IPS DF 6.9 (cell line): ENCODE measurements around the gene GARIN3.
"Not testable (repeated sequence)": the region's sequence is repeated elsewhere in the genome, so short reads cannot be mapped to it uniquely, and the experiment has no call there.

Experiments used
- DNase-seq: peaks from one replicate; pipeline ENCODE4 v3.0.0-alpha.2; 2013; ENCODE audit warnings: low read depth, low spot score
- H3K27ac ChIP-seq: one replicate; pipeline ENCODE4 v1.5.1; 2013; ENCODE audit warnings: low read length, control low read depth
- H3K27me3 ChIP-seq: 2 replicates; pipeline ENCODE4 v1.6.1; 2013; ENCODE audit warnings: mild to moderate bottlenecking, low read length; ENCODE audit not compliant: control insufficient read depth, insufficient read depth
- H3K36me3 ChIP-seq: 2 replicates; pipeline ENCODE4 v1.6.1; 2013; ENCODE audit warnings: low read length; ENCODE audit not compliant: control insufficient read depth, insufficient read depth
- H3K4me1 ChIP-seq: 2 replicates; pipeline ENCODE4 v1.6.1; 2013; ENCODE audit warnings: low read length; ENCODE audit not compliant: control insufficient read depth, insufficient read depth
- H3K4me3 ChIP-seq: 2 replicates; pipeline ENCODE4 v1.5.1; 2013; ENCODE audit warnings: mild to moderate bottlenecking, low read length
- H3K9me3 ChIP-seq: 2 replicates; pipeline ENCODE4 v1.6.1; 2013; ENCODE audit warnings: low read length, inconsistent platforms; ENCODE audit not compliant: control insufficient read depth, insufficient read depth
- WGBS: extraction: QIAGEN DNeasy Blood & Tissue Kit; methylation state at CpG from one replicate; pipeline ENCODE4 v1.1.7; 2013; ENCODE audit warnings: mixed read lengths, missing lambda C conversion rate; ENCODE audit not compliant: insufficient read length, insufficient coverage; 5-methylcytosine and 5-hydroxymethylcytosine counted together

The GARIN3 gene

DNA sequence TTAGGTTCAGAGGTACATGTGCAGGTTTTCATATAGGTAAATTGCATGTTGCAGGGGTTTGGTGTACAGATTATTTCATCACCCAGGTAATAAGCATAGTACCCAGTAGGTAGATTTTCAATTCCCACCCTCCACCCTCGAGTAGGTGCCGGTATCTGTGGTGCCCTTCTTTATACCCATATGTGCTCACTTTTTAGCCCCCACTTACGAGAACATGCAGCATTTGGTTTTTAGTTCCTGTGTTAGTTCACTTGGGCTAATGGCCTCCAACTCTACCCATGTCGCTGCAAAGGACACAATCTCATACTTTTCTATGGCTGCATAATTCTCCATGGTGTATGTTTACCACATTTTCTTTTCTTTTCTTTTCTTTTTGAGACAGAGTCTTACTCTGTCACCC lies 35.8 kb upstream of the GARIN3 start:
- DNase-seq, result no peak
- Histone ChIP-seq H3K36me3 (no peaks in the 10 kb centered on the region), H3K9me3 (no peaks in the 10 kb centered on the region), H3K27me3 (no peaks in the 10 kb centered on the region), H3K27ac (no peak overlapping the region), H3K4me1 (no peaks in the 10 kb centered on the region), H3K4me3 (no peak overlapping the region)
- WGBS, result no CpG with 5 or more reads among the region's 4 CpGs

DNA sequence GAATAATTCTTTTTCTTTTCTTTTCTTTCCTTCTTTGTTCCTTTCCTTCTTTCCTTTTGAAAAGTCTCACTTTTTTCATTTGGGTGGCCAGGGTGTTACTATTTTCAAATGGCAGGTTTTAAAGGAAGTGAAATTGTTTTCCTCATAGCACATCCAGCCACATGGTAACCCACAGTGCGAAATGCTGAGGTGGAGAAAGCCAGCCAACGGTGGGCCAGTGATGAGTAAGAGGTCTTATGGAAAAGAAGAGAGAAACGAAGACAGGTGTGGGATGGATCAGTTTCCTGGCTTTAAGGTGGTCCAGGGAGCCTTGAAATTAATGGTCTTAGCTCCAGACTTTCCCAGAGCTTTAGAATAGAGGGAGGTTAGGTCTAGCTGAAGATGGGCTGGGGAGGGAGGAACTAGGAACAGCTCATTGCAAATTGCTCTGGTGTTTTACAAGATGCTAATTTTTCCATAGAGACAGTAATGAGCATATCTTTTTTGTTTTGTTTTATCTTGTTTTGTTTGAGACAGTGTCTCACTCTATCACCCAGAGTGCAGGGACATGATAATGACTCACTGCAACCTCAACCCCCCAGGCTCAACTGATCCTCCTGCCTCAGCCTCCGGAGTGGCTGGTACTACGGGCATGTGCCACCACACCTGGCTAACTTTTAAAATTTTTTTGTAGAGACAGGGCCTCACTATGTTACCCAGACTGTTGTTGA lies 32.4 kb upstream of the GARIN3 start:
- no peak overlapping the region for H3K4me3 ChIP-seq
- no peaks in the 10 kb centered on the region for H3K4me1 ChIP-seq
- H3K36me3 ChIP-seq, result no peaks in the 10 kb centered on the region
- H3K27ac ChIP-seq, result no peak overlapping the region
- DNase-seq, result no peak
- no peaks in the 10 kb centered on the region for H3K9me3 ChIP-seq
- H3K27me3 ChIP-seq, result no peaks in the 10 kb centered on the region
- WGBS, result no CpG with 5 or more reads among the region's 5 CpGs

DNA sequence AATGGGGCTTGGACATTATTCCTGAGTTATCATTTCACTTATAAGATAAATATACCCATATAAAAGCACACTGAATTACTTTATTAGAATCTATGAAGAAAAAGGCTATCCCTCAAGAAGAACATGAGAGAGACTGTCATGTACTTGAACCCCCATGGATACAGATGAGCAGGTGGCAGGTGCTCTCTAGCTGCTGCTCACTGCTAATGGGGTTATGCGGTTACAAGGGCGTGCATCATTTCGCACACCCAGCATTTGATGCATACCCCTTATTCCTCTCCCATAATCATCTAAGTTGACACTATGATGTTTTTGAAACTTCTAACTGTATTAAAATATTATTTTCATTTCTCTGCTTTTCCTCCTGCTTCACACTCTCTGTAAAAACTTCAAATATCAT lies 31.0 kb upstream of the GARIN3 start:
- no CpG with 5 or more reads among the region's 3 CpGs for WGBS
- H3K4me3 ChIP-seq, result no peak overlapping the region
- no peak overlapping the region for H3K27ac ChIP-seq
- no peaks in the 10 kb centered on the region for H3K4me1 ChIP-seq
- DNase-seq, result no peak
- no peaks in the 10 kb centered on the region for H3K36me3 ChIP-seq
- H3K27me3 ChIP-seq, result no peaks in the 10 kb centered on the region
- no peaks in the 10 kb centered on the region for H3K9me3 ChIP-seq

DNA sequence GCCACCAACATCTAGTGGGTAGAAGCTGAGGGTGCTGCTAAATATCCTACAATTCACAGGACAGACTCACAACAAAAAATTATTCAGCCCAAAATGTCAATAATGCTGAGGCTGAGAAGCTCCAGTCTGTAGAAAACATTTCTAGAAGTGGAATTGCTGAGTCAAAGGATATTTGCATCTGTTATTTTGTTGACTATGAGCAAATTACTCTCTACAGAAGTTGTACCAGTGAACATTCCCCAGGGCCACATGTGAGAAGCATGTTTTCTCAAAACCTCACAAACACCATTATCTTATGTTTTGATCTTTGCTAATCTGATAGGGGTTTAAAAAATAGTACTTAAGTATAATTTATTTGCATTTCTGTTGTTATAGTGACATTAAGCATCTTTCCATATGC lies 30.0 kb upstream of the GARIN3 start:
- H3K27me3 ChIP-seq, result no peaks in the 10 kb centered on the region
- no peak overlapping the region for H3K27ac ChIP-seq
- DNase-seq, result no peak
- no peaks in the 10 kb centered on the region for H3K4me1 ChIP-seq
- H3K36me3 ChIP-seq, result no peaks in the 10 kb centered on the region
- no peak overlapping the region for H3K4me3 ChIP-seq
- no peaks in the 10 kb centered on the region for H3K9me3 ChIP-seq

DNA sequence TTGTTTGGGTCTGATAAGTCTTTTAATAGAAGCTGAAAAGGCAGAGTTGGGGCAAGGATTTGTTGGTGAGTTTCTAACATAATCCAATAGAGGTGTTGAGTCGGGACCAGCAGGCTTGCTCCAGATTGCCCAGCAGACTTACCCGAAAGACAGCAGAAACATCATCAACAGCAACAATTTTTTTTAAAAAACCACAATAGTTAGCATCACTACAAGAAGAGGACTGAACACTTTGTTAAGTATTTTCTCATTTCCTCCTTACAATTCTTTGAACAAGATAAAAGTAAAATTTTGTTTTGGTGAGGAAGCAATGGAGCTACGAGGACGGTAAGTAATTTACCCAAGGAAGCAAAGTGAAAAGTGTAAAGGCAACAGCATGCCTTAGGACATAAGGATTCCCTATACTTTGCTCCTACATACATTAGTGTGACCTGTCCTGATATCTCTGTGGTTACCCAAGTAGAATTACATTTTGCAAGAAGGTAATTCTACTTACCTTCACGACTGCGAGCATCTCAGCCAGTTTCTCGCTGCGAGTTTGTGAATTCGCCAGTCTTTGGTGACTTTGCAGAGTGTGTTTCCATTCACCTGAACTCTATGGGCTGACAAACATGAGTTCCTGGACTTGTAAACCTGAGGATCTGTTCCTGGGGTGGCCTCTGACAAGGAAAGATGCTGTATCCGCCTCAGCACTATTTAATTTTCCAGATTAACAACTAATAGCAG lies 27.8 kb upstream of the GARIN3 start:
- no peak overlapping the region for H3K4me3 ChIP-seq
- no peaks in the 10 kb centered on the region for H3K27me3 ChIP-seq
- no peaks in the 10 kb centered on the region for H3K9me3 ChIP-seq
- WGBS, result no CpG with 5 or more reads among the region's 10 CpGs
- H3K4me1 ChIP-seq, result no peaks in the 10 kb centered on the region
- no peak for DNase-seq
- no peaks in the 10 kb centered on the region for H3K36me3 ChIP-seq
- no peak overlapping the region for H3K27ac ChIP-seq

DNA sequence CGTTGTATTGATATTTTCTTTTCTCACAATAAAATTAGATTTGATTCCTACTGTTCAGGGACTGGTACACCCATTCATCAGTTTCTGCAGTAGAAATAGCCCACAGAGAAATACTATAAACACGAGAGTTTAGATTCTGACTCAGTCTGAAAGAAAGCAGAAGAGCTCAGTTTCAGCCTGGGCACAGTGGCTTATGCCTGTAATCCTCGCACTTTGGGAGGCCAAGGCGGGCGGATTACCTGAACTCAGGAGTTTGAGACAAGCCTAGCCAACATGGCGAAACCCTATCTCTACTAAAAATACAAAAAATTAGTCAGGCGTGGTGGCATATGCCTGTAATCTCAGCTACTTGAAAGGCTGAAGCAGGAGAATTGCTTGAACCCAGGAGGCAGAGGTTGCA lies 23.2 kb upstream of the GARIN3 start:
- Histone ChIP-seq H3K27ac (no peak overlapping the region), H3K27me3 (peaks cover 3% of the 10 kb centered on the region; the same call in 1 of the 2 replicates), H3K36me3 (no peaks in the 10 kb centered on the region), H3K9me3 (no peaks in the 10 kb centered on the region), H3K4me1 (no peaks in the 10 kb centered on the region), H3K4me3 (no peak overlapping the region)
- no peak for DNase-seq
- no CpG with 5 or more reads among the region's 7 CpGs for WGBS

DNA sequence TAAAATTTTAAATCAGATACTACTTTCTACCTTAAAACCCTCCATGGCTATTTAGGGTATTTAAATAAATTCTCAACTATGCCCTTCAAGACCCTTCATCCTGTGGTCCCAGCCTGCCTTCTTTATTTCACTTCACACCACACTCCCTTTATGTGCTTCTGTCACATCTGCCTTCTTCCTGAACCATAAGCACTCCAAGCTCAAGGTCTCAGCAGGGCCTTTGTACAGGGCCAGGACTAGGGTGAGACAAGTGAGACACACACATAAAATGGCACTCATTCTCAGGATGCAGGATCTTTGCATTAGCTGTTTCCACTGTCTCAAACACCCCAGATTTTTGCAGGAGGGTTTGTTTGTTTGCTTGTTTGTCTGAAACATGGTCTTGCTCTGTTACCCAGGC lies 22.2 kb upstream of the GARIN3 start:
- H3K4me1 ChIP-seq, result no peaks in the 10 kb centered on the region

DNA sequence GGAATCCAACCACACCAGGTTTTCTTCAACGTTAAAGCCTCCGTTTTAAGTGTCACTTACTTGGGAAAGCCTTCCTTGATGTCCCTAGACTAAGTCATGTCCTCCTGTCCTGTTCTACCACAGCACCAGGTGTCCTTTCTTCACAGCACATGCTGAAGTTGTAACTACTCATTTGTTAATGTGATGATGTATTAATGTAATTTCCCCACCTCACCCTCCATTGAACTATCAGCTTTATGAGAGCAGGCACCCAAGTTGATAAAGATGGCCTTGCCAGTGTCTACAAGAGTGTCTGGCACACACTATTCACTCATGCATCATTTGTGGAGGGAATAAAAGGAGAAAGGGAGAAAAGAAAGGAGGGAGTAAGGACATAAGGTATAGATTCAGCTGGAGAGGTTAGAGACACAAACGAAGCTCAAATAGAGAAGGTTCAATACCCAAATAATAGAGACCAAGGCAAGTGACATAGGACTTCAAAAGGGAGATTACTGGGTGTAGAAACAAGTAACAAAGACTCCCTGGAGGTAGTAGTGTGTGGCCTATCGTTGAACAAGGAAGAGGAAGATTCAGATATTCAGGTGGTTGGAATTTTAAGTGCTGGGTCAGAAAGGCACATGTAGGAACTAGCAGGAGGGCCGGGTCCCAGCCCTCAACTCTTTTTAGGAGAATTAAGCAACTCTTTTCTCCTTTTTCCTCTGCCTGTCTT lies 21.1 kb upstream of the GARIN3 start:
- DNase-seq, result no peak
- no peak overlapping the region for H3K27ac ChIP-seq
- no peak overlapping the region for H3K4me3 ChIP-seq
- no CpG with 5 or more reads among the region's 5 CpGs for WGBS
- H3K27me3 ChIP-seq, result peaks cover 3% of the 10 kb centered on the region; the same call in 1 of the 2 replicates
- H3K36me3 ChIP-seq, result no peaks in the 10 kb centered on the region
- H3K4me1 ChIP-seq, result no peaks in the 10 kb centered on the region
- H3K9me3 ChIP-seq, result no peaks in the 10 kb centered on the region

More for the DNA sequence above, 22.2 kb upstream of the GARIN3 start:
- no peak for DNase-seq
- Histone ChIP-seq H3K27ac (no peak overlapping the region), H3K36me3 (no peaks in the 10 kb centered on the region), H3K27me3 (peaks cover 3% of the 10 kb centered on the region; the same call in 1 of the 2 replicates), H3K9me3 (no peaks in the 10 kb centered on the region), H3K4me3 (no peak overlapping the region)

DNA sequence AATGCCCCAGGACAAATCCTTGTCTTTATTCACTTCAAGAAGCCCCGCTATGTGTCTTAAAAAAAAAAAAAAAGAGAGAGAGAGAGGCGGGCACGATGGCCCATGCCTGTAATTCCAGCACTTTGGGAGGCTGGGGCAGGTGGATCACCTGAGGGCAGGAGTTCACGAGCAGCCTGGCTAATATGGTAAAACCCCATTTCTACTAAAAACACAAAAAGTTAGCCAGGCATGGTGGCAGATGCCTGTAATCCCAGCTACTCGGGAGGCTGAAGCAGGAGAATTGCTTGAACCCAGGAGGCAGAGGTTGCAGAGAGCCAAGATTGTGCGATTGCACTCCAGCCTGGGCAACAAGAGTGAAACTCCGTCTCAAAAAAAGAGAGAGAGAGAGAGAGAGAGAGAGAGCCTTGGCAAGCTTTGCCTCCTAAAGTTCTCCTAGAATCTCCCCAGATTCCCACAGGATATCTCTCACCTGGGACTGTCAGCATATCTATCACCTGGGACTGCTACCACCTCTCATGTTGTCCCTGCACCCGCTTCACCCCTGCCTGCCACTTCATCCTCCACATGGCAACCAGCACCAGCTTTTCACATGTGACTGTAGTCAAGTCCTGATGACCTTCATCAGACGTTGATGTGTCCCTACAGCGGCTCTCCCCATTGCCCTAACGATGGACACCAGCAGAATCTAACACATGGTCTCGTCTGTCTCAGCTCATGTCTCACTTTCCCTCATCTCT lies 20.4 kb upstream of the GARIN3 start:
- H3K9me3 ChIP-seq, result no peaks in the 10 kb centered on the region
- WGBS, result no CpG with 5 or more reads among the region's 12 CpGs
- no peak for DNase-seq
- H3K36me3 ChIP-seq, result no peaks in the 10 kb centered on the region
- no peaks in the 10 kb centered on the region for H3K4me1 ChIP-seq
- no peak overlapping the region for H3K27ac ChIP-seq
- H3K4me3 ChIP-seq, result no peak overlapping the region
- peaks cover 3% of the 10 kb centered on the region; the same call in 1 of the 2 replicates for H3K27me3 ChIP-seq

DNA sequence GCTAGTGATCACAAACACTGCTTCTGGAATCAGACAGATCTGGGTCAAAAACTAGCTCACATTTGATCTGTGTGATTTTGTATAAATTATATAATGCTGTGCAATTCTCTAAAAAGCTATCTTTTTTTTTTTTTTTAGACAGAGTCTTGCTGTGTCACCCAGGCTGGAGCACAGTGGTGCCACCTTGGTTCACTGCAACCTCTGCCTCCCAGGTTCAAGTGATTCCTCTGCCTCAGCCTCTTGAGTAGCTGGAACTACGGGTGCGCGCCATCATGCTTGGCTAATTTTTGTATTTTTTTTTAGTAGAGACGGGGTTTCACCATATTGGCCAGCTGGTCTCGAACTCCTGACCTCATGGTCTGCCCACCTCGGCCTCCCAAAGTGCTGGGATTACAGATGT lies 19.1 kb upstream of the GARIN3 start:
- not testable (repeated sequence) for H3K4me3 ChIP-seq, H3K27me3 ChIP-seq, H3K36me3 ChIP-seq, H3K27ac ChIP-seq, DNase-seq, H3K9me3 ChIP-seq, H3K4me1 ChIP-seq
- no CpG with 5 or more reads among the region's 6 CpGs for WGBS
